Measurements from ENCODE around the gene ZSWIM5.
"Not testable (repeated sequence)": the region's sequence is repeated elsewhere in the genome, so short reads cannot be mapped to it uniquely, and the experiment has no call there.

The ZSWIM5 gene

GRCh38 chr1:44999232-44999631, 207.2 kb downstream of the ZSWIM5 start:
- no peaks in the 10 kb centered on the region for H3K9me3 ChIP-seq (ENCODE audit: control insufficient read depth, low read length)
- no peaks in the 10 kb centered on the region for H3K4me1 ChIP-seq (ENCODE audit: control insufficient read depth, insufficient read depth, low read length)
- H3K36me3 ChIP-seq (ENCODE audit: control insufficient read depth, insufficient read depth, low read length), result peaks cover 13% of the 10 kb centered on the region
- no peaks in the 10 kb centered on the region for H3K27me3 ChIP-seq (ENCODE audit: control insufficient read depth, insufficient read depth, low read length, poor library complexity, severe bottlenecking)
- 94 to 97% methylated on average over 2 to 3 of the region's 3 CpGs for WGBS, 2 experiments
- H3K4me3 ChIP-seq (ENCODE audit: insufficient read depth, low read depth, low read length), result no peak overlapping the region
- no peak overlapping the region for H3K27ac ChIP-seq (ENCODE audit: insufficient read depth, low read depth, low read length, poor library complexity, severe bottlenecking)

GRCh38 chr1:44995467-44996238, 210.8 kb downstream of the ZSWIM5 start:
- Histone ChIP-seq H3K4me1 (ENCODE audit: control insufficient read depth, insufficient read depth, low read length) (no peaks in the 10 kb centered on the region), H3K4me3 (ENCODE audit: insufficient read depth, low read depth, low read length) (no peak overlapping the region), H3K9me3 (ENCODE audit: control insufficient read depth, low read length) (no peaks in the 10 kb centered on the region), H3K27me3 (ENCODE audit: control insufficient read depth, insufficient read depth, low read length, poor library complexity, severe bottlenecking) (no peaks in the 10 kb centered on the region), H3K36me3 (ENCODE audit: control insufficient read depth, insufficient read depth, low read length) (no peaks in the 10 kb centered on the region), H3K27ac (ENCODE audit: insufficient read depth, low read depth, low read length, poor library complexity, severe bottlenecking) (no peak overlapping the region)
- WGBS, 2 experiments, result 95% methylated on average over 7 of the region's 7 CpGs

GRCh38 chr1:44994309-44994898, 212.0 kb downstream of the ZSWIM5 start:
- H3K4me3 ChIP-seq (ENCODE audit: insufficient read depth, low read depth, low read length), result no peak overlapping the region
- no peaks in the 10 kb centered on the region for H3K36me3 ChIP-seq (ENCODE audit: control insufficient read depth, insufficient read depth, low read length)
- no peak overlapping the region for H3K27ac ChIP-seq (ENCODE audit: insufficient read depth, low read depth, low read length, poor library complexity, severe bottlenecking)
- WGBS, 2 experiments, result 87 to 91% methylated on average over 6 of the region's 7 CpGs
- H3K4me1 ChIP-seq (ENCODE audit: control insufficient read depth, insufficient read depth, low read length), result no peaks in the 10 kb centered on the region
- no peaks in the 10 kb centered on the region for H3K27me3 ChIP-seq (ENCODE audit: control insufficient read depth, insufficient read depth, low read length, poor library complexity, severe bottlenecking)
- no peaks in the 10 kb centered on the region for H3K9me3 ChIP-seq (ENCODE audit: control insufficient read depth, low read length)

- 93 to 94% methylated on average over 24 of the region's 24 CpGs for WGBS, 2 experiments
- Histone ChIP-seq H3K27ac (ENCODE audit: insufficient read depth, low read depth, low read length, poor library complexity, severe bottlenecking) (no peak overlapping the region), H3K9me3 (ENCODE audit: control insufficient read depth, low read length) (no peaks in the 10 kb centered on the region), H3K27me3 (ENCODE audit: control insufficient read depth, insufficient read depth, low read length, poor library complexity, severe bottlenecking) (no peaks in the 10 kb centered on the region), H3K36me3 (ENCODE audit: control insufficient read depth, insufficient read depth, low read length) (no peaks in the 10 kb centered on the region), H3K4me3 (ENCODE audit: insufficient read depth, low read depth, low read length) (no peak overlapping the region), H3K4me1 (ENCODE audit: control insufficient read depth, insufficient read depth, low read length) (peaks cover 6% of the 10 kb centered on the region)
These were observed 217.8 kb downstream of the ZSWIM5 start for GRCh38 chr1:44988531-44989156.

- WGBS, 2 experiments, result 22 to 23% methylated on average over 19 of the region's 19 CpGs
- Histone ChIP-seq H3K27me3 (ENCODE audit: control insufficient read depth, insufficient read depth, low read length, poor library complexity, severe bottlenecking) (no peaks in the 10 kb centered on the region), H3K4me1 (ENCODE audit: control insufficient read depth, insufficient read depth, low read length) (peaks cover 6% of the 10 kb centered on the region), H3K4me3 (ENCODE audit: insufficient read depth, low read depth, low read length) (peak overlapping the region; percentile 86), H3K9me3 (ENCODE audit: control insufficient read depth, low read length) (no peaks in the 10 kb centered on the region), H3K27ac (ENCODE audit: insufficient read depth, low read depth, low read length, poor library complexity, severe bottlenecking) (no peak overlapping the region), H3K36me3 (ENCODE audit: control insufficient read depth, insufficient read depth, low read length) (no peaks in the 10 kb centered on the region)
These were observed 220.6 kb downstream of the ZSWIM5 start for GRCh38 chr1:44985747-44986359.

GRCh38 chr1:44977372-44977771, 229.0 kb downstream of the ZSWIM5 start:
- H3K27me3 ChIP-seq (ENCODE audit: control insufficient read depth, insufficient read depth, low read length, poor library complexity, severe bottlenecking); H3K27ac ChIP-seq (ENCODE audit: insufficient read depth, low read depth, low read length, poor library complexity, severe bottlenecking); H3K4me3 ChIP-seq (ENCODE audit: insufficient read depth, low read depth, low read length); H3K4me1 ChIP-seq (ENCODE audit: control insufficient read depth, insufficient read depth, low read length); H3K9me3 ChIP-seq (ENCODE audit: control insufficient read depth, low read length): not testable (repeated sequence)
- 89 to 92% methylated on average over 4 of the region's 4 CpGs for WGBS, 2 experiments
- peaks cover 18% of the 10 kb centered on the region for H3K36me3 ChIP-seq (ENCODE audit: control insufficient read depth, insufficient read depth, low read length)

- Histone ChIP-seq H3K4me3 (ENCODE audit: insufficient read depth, low read depth, low read length) (no peak overlapping the region), H3K4me1 (ENCODE audit: control insufficient read depth, insufficient read depth, low read length) (no peaks in the 10 kb centered on the region), H3K9me3 (ENCODE audit: control insufficient read depth, low read length) (no peaks in the 10 kb centered on the region), H3K36me3 (ENCODE audit: control insufficient read depth, insufficient read depth, low read length) (peaks cover 18% of the 10 kb centered on the region), H3K27ac (ENCODE audit: insufficient read depth, low read depth, low read length, poor library complexity, severe bottlenecking) (no peak overlapping the region), H3K27me3 (ENCODE audit: control insufficient read depth, insufficient read depth, low read length, poor library complexity, severe bottlenecking) (no peaks in the 10 kb centered on the region)
- WGBS, 2 experiments, result 100% methylated on average over 1 to 2 of the region's 2 CpGs
These were observed 230.2 kb downstream of the ZSWIM5 start for GRCh38 chr1:44976252-44976651.

GRCh38 chr1:44973645-44974044, 232.8 kb downstream of the ZSWIM5 start:
- Histone ChIP-seq H3K4me1 (ENCODE audit: control insufficient read depth, insufficient read depth, low read length) (no peaks in the 10 kb centered on the region), H3K27me3 (ENCODE audit: control insufficient read depth, insufficient read depth, low read length, poor library complexity, severe bottlenecking) (no peaks in the 10 kb centered on the region), H3K4me3 (ENCODE audit: insufficient read depth, low read depth, low read length) (no peak overlapping the region), H3K36me3 (ENCODE audit: control insufficient read depth, insufficient read depth, low read length) (peaks cover 18% of the 10 kb centered on the region), H3K27ac (ENCODE audit: insufficient read depth, low read depth, low read length, poor library complexity, severe bottlenecking) (no peak overlapping the region), H3K9me3 (ENCODE audit: control insufficient read depth, low read length) (no peaks in the 10 kb centered on the region)
- WGBS, 2 experiments, result 88 to 92% methylated on average over 1 of the region's 1 CpG

- H3K27ac ChIP-seq (ENCODE audit: insufficient read depth, low read depth, low read length, poor library complexity, severe bottlenecking), result no peak overlapping the region
- H3K4me3 ChIP-seq (ENCODE audit: insufficient read depth, low read depth, low read length), result no peak overlapping the region
- H3K36me3 ChIP-seq (ENCODE audit: control insufficient read depth, insufficient read depth, low read length), result no peaks in the 10 kb centered on the region
- H3K27me3 ChIP-seq (ENCODE audit: control insufficient read depth, insufficient read depth, low read length, poor library complexity, severe bottlenecking), result no peaks in the 10 kb centered on the region
- H3K4me1 ChIP-seq (ENCODE audit: control insufficient read depth, insufficient read depth, low read length), result no peaks in the 10 kb centered on the region
- no peaks in the 10 kb centered on the region for H3K9me3 ChIP-seq (ENCODE audit: control insufficient read depth, low read length)
- 89 to 93% methylated on average over 4 of the region's 4 CpGs for WGBS, 2 experiments
These were observed 236.1 kb downstream of the ZSWIM5 start for GRCh38 chr1:44970317-44970716.

Measured in ectodermal cell (in vitro differentiated cells).